Skin epidermis (tissue), 12 donors: ENCODE data around the gene PNLIPRP2.

Experiments used
- H3K27ac ChIP-seq, 21 experiments: fragments of 200-600 bp; sonication (generic) in 11 of 21; one replicate each; pipeline ENCODE4 v1.5.0; 2020; ENCODE audit warnings: mild to moderate bottlenecking in 3 of 21, inconsistent platforms in 2 of 21, moderate library complexity in 2 of 21
- H3K4me3 ChIP-seq, 7 experiments: fragments of 200-600 bp; sonication (generic) in 2 of 7; one replicate each; pipeline ENCODE4 v1.5.0; 2020; ENCODE audit warnings: inconsistent platforms in 2 of 7, mild to moderate bottlenecking in 2 of 7, moderate library complexity in 1 of 7

Gene PNLIPRP2

GRCh38 chr10:116620423-116621400 lies at the start of gene PNLIPRP2:
TSS of gene PNLIPRP2 (plus strand) at chr10:116620953.
- Histone ChIP-seq H3K27ac (no peak within 1 kb of the TSS), H3K4me3 (no peak within 1 kb of the TSS)

GRCh38 chr10:116574797-116575196 lies 46.0 kb upstream of the PNLIPRP2 start:
- Histone ChIP-seq H3K27ac (no peak overlapping the region), H3K4me3 (no peak overlapping the region)

GRCh38 chr10:116587878-116588591 lies 32.7 kb upstream of the PNLIPRP2 start:
- no peak overlapping the region for H3K27ac ChIP-seq
- H3K4me3 ChIP-seq, result no peak overlapping the region

GRCh38 chr10:116588995-116589394 lies 31.8 kb upstream of the PNLIPRP2 start:
- Histone ChIP-seq H3K4me3 (no peak overlapping the region), H3K27ac (no peak overlapping the region)

- H3K4me3 ChIP-seq, result no peak overlapping the region
Measured at GRCh38 chr10:116589926-116590325, 30.8 kb upstream of the PNLIPRP2 start.

GRCh38 chr10:116590590-116591444 lies 29.9 kb upstream of the PNLIPRP2 start, which contains the start of gene PNLIPRP1:
TSS of gene PNLIPRP1 (plus strand) at chr10:116590959. CDS start at chr10:116591130, 171 bp downstream.
- H3K27ac ChIP-seq, result no peak within 1 kb of the TSS

More at GRCh38 chr10:116589926-116590325, 30.8 kb upstream of the PNLIPRP2 start:
- no peak overlapping the region for H3K27ac ChIP-seq

GRCh38 chr10:116593139-116593740 lies 27.5 kb upstream of the PNLIPRP2 start:
- Histone ChIP-seq H3K27ac (no peak overlapping the region), H3K4me3 (no peak overlapping the region)

More at GRCh38 chr10:116590590-116591444, 29.9 kb upstream of the PNLIPRP2 start, which contains the start of gene PNLIPRP1:
- no peak within 1 kb of the TSS for H3K4me3 ChIP-seq

GRCh38 chr10:116594525-116595035 lies 26.2 kb upstream of the PNLIPRP2 start:
- no peak overlapping the region for H3K27ac ChIP-seq

GRCh38 chr10:116596062-116596461 lies 24.7 kb upstream of the PNLIPRP2 start:
- Histone ChIP-seq H3K4me3 (no peak overlapping the region), H3K27ac (no peak overlapping the region)

More at GRCh38 chr10:116594525-116595035, 26.2 kb upstream of the PNLIPRP2 start:
- H3K4me3 ChIP-seq, result no peak overlapping the region

GRCh38 chr10:116597543-116597942 lies 23.2 kb upstream of the PNLIPRP2 start:
- Histone ChIP-seq H3K27ac (no peak overlapping the region), H3K4me3 (no peak overlapping the region)

GRCh38 chr10:116598329-116598728 lies 22.4 kb upstream of the PNLIPRP2 start:
- H3K4me3 ChIP-seq, result no peak overlapping the region
- no peak overlapping the region for H3K27ac ChIP-seq

GRCh38 chr10:116599991-116600390 lies 20.8 kb upstream of the PNLIPRP2 start:
- H3K4me3 ChIP-seq, result no peak overlapping the region
- no peak overlapping the region for H3K27ac ChIP-seq

GRCh38 chr10:116602648-116603400 lies 17.9 kb upstream of the PNLIPRP2 start:
- Histone ChIP-seq H3K4me3 (no peak overlapping the region), H3K27ac (no peak overlapping the region)

GRCh38 chr10:116606061-116606483 lies 14.7 kb upstream of the PNLIPRP2 start:
- Histone ChIP-seq H3K4me3 (no peak overlapping the region), H3K27ac (no peak overlapping the region)

GRCh38 chr10:116607336-116607735 lies 13.4 kb upstream of the PNLIPRP2 start:
- Histone ChIP-seq H3K4me3 (no peak overlapping the region), H3K27ac (no peak overlapping the region)

- Histone ChIP-seq H3K27ac (no peak overlapping the region), H3K4me3 (peak overlapping the region in 2 of 7 experiments; percentile 8 to 28)
Measured at GRCh38 chr10:116608686-116609594, 11.8 kb upstream of the PNLIPRP2 start.
